Bronchial epithelial cell (primary cell): ENCODE results near the gene IRAK1. TPM values are rescaled to one million over a fixed set of nuclear protein-coding genes. Genes with fewer than 3 reads are reported as not detected.
A peak's percentile ranks its signal among the peaks of the same experiment; 100 is the strongest.

Experiments used
- DNase-seq: peaks from one replicate; pipeline ENCODE4 v3.0.0-alpha.2; 2010; ENCODE audit warnings: low read depth
- FAIRE-seq: peaks from 2 replicates; lab custom pipeline; 2011; peaks lifted over from hg19 to GRCh38; lab: Jason Lieb, UNC
- H3K27me3 ChIP-seq: 2 replicates; pipeline ENCODE4 v1.5.1; 2011; ENCODE audit warnings: low read length; ENCODE audit not compliant: control insufficient read depth, insufficient read depth
- H3K36me3 ChIP-seq: 2 replicates; pipeline ENCODE4 v1.5.1; 2011; ENCODE audit warnings: low read length; ENCODE audit not compliant: control insufficient read depth, insufficient read depth
- H3K4me3 ChIP-seq: 2 replicates; pipeline ENCODE4 v1.5.1; 2011; ENCODE audit warnings: mild to moderate bottlenecking, low read depth, low read length, control low read depth
- total RNA-seq: library from RNA; depleted of rRNA; stranded (reverse); fragments of >200 nt; gene quantifications from 2 replicates; pipeline ENCODE4 v1.2.1, GENCODE V29; 2014
- TF ChIP-seq, protein P1 (sequence below): IDR thresholded peaks from 2 replicates; pipeline ENCODE4 v1.5.1; 2011; ENCODE audit warnings: mild to moderate bottlenecking, moderate library complexity, low read length, control low read depth, inconsistent platforms; ENCODE audit not compliant: insufficient read depth, severe bottlenecking

The IRAK1 gene
- total RNA-seq, 1 donor from 2014 or later = 114 TPM

DNA sequence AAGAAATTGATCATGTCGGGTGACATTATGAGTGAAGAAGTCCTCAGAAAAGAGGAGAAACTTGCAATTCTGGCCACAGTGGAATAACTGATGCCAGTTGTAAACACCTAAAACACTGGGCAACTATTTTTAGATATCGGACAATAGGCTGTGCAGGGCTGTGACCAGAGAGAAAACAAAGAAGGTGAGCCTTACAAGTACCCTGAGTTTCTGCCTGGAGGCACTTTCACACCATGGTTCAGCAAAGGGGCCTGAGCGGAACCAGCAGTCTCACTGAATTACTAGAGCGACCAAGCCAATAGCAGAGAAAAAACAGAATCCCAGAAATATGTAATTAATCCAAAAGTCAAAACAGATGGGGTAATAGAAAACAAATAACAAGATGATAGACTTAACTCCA lies 11.2 kb downstream of the IRAK1 start:
- no peak for FAIRE-seq
- no peak for DNase-seq
- Histone ChIP-seq H3K36me3 (peaks cover 8% of the 10 kb centered on the region), H3K27me3 (no peaks in the 10 kb centered on the region), H3K4me3 (no peak overlapping the region)
- TF ChIP-seq, protein P1, sequence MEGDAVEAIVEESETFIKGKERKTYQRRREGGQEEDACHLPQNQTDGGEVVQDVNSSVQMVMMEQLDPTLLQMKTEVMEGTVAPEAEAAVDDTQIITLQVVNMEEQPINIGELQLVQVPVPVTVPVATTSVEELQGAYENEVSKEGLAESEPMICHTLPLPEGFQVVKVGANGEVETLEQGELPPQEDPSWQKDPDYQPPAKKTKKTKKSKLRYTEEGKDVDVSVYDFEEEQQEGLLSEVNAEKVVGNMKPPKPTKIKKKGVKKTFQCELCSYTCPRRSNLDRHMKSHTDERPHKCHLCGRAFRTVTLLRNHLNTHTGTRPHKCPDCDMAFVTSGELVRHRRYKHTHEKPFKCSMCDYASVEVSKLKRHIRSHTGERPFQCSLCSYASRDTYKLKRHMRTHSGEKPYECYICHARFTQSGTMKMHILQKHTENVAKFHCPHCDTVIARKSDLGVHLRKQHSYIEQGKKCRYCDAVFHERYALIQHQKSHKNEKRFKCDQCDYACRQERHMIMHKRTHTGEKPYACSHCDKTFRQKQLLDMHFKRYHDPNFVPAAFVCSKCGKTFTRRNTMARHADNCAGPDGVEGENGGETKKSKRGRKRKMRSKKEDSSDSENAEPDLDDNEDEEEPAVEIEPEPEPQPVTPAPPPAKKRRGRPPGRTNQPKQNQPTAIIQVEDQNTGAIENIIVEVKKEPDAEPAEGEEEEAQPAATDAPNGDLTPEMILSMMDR = no peak

DNA sequence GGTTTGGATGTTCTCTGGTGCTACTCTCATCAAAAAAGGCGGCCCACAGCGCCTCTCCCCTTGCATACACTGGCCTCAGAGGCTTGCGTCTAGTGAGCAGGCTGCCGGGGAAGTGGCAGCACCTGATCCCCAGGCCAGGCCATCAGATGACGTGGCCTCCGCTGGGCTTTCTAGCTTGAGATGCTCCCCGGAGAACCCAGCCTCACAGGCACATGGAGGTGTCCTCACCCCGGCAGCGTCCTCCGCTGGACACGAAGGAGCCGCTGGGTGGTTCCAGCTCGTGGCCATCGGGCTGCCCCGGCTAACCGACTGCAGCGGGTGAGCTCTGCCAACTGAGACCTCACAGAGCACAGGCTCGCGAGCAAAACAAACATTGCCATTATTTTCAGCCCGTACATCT lies 12.8 kb downstream of the IRAK1 start:
- TF ChIP-seq, protein P1 = no peak
- Histone ChIP-seq H3K4me3 (no peak overlapping the region), H3K27me3 (no peaks in the 10 kb centered on the region), H3K36me3 (peaks cover 3% of the 10 kb centered on the region)
- DNase-seq (no peak), FAIRE-seq (no peak)

DNA sequence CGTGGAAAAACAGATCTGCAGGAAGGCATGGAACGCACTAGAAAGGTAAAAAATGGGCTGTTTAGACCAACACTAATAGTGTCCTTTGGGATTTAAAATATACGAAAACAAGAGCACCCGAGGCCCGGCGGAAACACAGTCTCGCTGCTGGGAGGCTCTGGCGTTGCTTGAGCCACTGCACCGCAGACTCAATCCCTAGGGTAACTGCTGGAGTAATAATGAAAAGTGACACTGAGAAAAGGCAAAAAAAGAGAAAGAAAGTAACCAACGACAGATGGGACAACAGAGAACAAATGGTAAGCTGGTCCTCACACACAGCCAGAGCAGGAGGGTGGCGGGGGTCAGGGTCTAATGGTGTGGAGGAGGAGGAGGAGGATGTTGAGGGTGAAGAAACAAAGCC lies 15.4 kb downstream of the IRAK1 start:
- no peak overlapping the region for H3K4me3 ChIP-seq

DNA sequence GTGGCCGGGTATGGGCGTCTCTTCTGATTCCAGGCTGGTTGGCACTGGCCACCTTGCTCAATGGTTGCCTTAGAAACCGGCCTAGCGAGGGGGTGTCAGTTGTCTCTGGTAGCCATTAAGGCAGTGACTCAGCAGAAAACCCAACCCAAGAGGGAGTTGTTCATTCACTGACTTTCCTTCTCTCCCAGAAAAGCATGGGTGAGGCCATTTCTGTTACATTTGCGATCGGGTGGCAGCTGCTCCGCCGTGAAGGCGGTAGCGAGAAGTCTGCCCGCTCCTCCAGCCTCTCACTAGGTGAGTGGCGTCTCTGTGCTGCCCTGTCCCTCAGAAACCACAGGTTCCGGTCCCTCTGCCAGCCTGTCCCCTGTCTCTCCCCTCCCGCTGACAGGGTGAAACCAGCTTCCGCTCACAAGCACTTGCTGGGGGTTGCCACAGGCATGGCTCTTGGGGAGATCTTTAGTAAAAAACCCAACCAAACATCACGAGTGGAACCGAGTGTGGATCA lies 17.4 kb downstream of the IRAK1 start:
- DNase-seq = peak; percentile 48
- Histone ChIP-seq H3K36me3 (no peaks in the 10 kb centered on the region), H3K27me3 (no peaks in the 10 kb centered on the region), H3K4me3 (no peak overlapping the region)
- TF ChIP-seq, protein P1 = no peak
- no peak for FAIRE-seq

More for the DNA sequence above, 15.4 kb downstream of the IRAK1 start:
- Histone ChIP-seq H3K36me3 (no peaks in the 10 kb centered on the region), H3K27me3 (no peaks in the 10 kb centered on the region)
- TF ChIP-seq, protein P1 = no peak
- FAIRE-seq (no peak), DNase-seq (no peak)

DNA sequence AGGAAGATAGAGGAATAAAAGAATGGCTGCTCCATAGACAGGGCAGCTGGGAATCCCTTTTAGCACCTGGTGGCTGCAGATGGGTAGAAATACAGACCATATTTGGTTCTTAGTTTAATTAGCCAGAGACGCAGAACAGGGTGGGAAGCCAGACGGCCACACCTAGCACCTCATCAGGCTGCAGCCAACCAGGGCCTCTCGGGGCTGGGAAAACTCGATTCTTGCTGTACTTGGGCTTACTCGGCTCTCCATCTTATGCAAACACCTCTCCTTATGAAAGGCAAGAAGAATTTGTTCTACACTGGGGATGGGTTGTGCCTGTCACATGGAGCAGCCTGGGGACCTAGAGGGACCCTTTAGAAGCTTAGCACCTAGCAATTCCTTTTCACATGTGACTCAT lies 19.7 kb downstream of the IRAK1 start:
- no peak overlapping the region for H3K4me3 ChIP-seq
- TF ChIP-seq, protein P1 = no peak
- DNase-seq (peak; percentile 47), FAIRE-seq (no peak)
- no peaks in the 10 kb centered on the region for H3K36me3 ChIP-seq
- H3K27me3 ChIP-seq = no peaks in the 10 kb centered on the region
